WTC11 (cell line): ENCODE data around the gene NAALADL2.

ENCODE experiments used
- CBFB ChIP-seq: sonication (generic); formaldehyde crosslinking; IDR thresholded peaks from 2 replicates; pipeline ENCODE4 v1.8.1; 2022; ENCODE audit warnings: mild to moderate bottlenecking, low read depth, missing genetic modification reagents
- CTCF ChIP-seq: fragments of 200-600 bp; IDR thresholded peaks from 2 replicates; pipeline ENCODE4 v1.8.0; 2022; ENCODE audit warnings: antibody characterized with exemption
- FOXJ3 ChIP-seq: sonication (generic); formaldehyde crosslinking; IDR thresholded peaks from 2 replicates; pipeline ENCODE4 v1.9.0; 2021; ENCODE audit warnings: missing genetic modification reagents, mild to moderate bottlenecking, borderline replicate concordance
- IRF1 ChIP-seq: sonication (generic); formaldehyde crosslinking; IDR thresholded peaks from 2 replicates; pipeline ENCODE4 v1.8.0; 2023; ENCODE audit warnings: missing genetic modification reagents
- JUN ChIP-seq: sonication (generic); formaldehyde crosslinking; IDR thresholded peaks from 2 replicates; pipeline ENCODE4 v1.8.0; 2023; ENCODE audit warnings: mild to moderate bottlenecking, missing genetic modification reagents
- MAX ChIP-seq: sonication (generic); formaldehyde crosslinking; IDR thresholded peaks from 2 replicates; pipeline ENCODE4 v1.8.0; 2022; ENCODE audit warnings: mild to moderate bottlenecking, missing genetic modification reagents
- MLX ChIP-seq: sonication (generic); formaldehyde crosslinking; IDR thresholded peaks from 2 replicates; pipeline ENCODE4 v1.8.1; 2023; ENCODE audit warnings: mild to moderate bottlenecking, missing genetic modification reagents, moderate library complexity
- NR2C2 ChIP-seq: sonication (generic); formaldehyde crosslinking; IDR thresholded peaks from 2 replicates; pipeline ENCODE4 v1.8.0; 2022; ENCODE audit warnings: mild to moderate bottlenecking, missing genetic modification reagents
- SP1 ChIP-seq: sonication (generic); formaldehyde crosslinking; conservative IDR thresholded peaks from 2 replicates; pipeline ENCODE4 v1.8.1; 2022; ENCODE audit warnings: missing genetic modification reagents
- TEAD4 ChIP-seq: sonication (generic); formaldehyde crosslinking; IDR thresholded peaks from 2 replicates; pipeline ENCODE4 v1.8.0; 2022; ENCODE audit warnings: mild to moderate bottlenecking, missing genetic modification reagents
- USF1 ChIP-seq: sonication (generic); formaldehyde crosslinking; IDR thresholded peaks from 2 replicates; pipeline ENCODE4 v1.8.0; 2022; ENCODE audit warnings: mild to moderate bottlenecking, missing genetic modification reagents
- ZNF121 ChIP-seq: sonication (generic); formaldehyde crosslinking; IDR thresholded peaks from 2 replicates; pipeline ENCODE4 v1.8.0; 2023; ENCODE audit warnings: missing genetic modification reagents
- ZNF138 ChIP-seq: sonication (generic); formaldehyde crosslinking; conservative IDR thresholded peaks from 2 replicates; pipeline ENCODE4 v1.8.1; 2022; ENCODE audit warnings: mild to moderate bottlenecking, moderate library complexity, missing genetic modification reagents

GRCh38 chr3:175258763-175259162 is 399.6 kb downstream of the NAALADL2 start:
- TF ChIP-seq MAX (CRISPR knock-in tag) = no peak
- TF ChIP-seq CTCF = no peak
- no peak for TF ChIP-seq JUN (CRISPR knock-in tag)
- TF ChIP-seq NR2C2 (CRISPR knock-in tag) = no peak
- TF ChIP-seq FOXJ3 (CRISPR knock-in tag) = no peak
- TF ChIP-seq ZNF121 (CRISPR knock-in tag) = no peak
- no peak for TF ChIP-seq TEAD4
- no peak for TF ChIP-seq SP1 (CRISPR knock-in tag)
- no peak for TF ChIP-seq MLX (CRISPR knock-in tag)
- no peak for TF ChIP-seq ZNF138 (CRISPR knock-in tag)
- TF ChIP-seq CBFB = no peak
- no peak for TF ChIP-seq IRF1
- TF ChIP-seq USF1 (CRISPR knock-in tag) = no peak
